Anterior cingulate cortex (tissue), 58 donors: ENCODE data around the gene CCDC12.
"Not testable (repeated sequence)": the region's sequence is repeated elsewhere in the genome, so short reads cannot be mapped to it uniquely, and the experiment has no call there.

Experiments used
- DNase-seq, 58 donors: peaks; one replicate each; lab custom pipeline; 2025; lab: John Stamatoyannopoulos, UW

The CCDC12 gene

DNA sequence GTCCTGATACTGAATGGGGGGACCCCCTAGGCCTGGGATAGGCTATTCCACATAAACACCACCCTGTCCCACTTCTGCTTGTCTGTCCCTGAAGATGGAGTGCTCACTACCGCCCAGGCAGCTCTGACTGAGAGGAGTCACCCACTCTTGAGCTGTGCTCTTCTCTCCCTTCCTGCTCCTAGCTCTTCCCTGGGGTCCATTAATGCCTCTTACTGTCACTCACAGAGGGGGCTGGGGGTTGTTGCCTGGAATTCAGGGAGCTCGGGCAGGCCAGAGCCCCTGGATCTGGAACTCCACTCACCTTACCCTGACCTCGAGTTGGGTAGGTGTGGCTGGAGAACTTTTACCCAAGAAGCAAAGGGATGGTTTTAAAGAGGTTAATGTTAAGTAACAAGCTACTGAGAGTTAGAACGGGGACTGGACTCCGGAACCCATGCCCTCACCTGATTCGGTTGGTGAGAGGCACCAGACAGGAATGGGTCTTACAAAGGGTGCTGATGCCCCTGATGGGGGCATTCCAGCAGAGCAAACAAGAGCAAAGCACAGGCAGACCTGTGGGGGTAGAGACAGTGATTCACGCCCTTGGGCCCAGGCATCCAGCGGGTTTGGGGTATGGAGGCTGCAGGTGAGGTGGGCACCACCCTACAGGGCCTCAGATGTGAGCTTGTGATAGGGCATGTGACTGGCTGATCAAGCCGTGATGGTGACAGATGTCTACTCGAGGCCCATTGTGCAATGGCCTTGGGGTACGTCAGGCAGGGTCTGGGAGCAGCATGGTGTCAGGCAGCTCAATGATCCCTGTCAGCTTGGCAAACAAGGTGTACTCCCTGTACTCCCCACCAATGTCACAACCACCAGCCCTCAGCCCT lies 8.3 kb upstream of the CCDC12 start:
- DNase-seq: no peak

DNA sequence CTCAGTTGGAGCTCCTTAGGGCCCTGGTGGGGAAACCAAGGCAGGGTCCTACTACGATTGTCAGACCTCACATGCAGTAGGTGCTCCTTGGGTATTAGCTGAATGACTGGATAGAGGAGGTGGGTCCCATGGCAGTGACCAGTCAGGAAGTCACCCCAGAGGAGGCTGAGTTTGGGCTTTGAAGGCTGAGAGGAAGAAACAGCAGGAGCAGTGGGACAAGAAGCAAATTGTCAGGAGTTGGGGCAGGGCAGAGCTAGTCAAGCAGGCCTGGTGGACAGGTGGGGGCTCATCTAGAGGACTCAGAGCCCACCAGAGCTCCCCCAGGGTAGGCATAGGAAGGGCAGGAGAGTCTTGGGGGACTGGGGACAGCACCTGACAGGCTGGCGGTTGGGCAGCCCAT lies 6.0 kb upstream of the CCDC12 start:
- DNase-seq: no peak

DNA sequence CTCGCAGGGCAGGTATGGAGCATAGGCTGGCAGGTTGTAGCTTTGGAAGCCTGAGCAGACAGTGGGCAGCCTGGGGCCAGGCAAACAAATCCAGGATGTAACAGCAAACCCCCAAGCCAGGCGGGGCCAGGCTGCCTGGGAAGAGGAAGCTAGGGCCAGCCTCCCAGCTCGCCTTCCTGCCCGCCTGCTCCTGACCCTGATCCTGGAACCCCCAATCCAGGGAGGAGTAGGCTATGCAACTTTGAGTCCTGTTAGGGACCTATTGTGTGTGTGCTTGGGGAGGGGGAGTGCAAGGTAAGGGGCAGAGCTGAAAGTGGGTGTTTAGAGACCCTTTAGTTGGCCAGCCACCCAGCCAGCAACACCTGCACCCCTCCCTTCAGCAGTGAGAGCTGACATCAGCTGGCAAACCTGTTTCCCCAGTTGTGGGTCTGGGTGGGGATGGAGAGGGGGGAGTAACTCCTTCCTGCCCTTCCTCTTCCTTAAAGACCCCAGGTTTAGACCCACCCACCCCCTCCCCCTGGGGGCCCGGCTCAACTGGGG lies 5.5 kb upstream of the CCDC12 start:
- DNase-seq: no peak

DNA sequence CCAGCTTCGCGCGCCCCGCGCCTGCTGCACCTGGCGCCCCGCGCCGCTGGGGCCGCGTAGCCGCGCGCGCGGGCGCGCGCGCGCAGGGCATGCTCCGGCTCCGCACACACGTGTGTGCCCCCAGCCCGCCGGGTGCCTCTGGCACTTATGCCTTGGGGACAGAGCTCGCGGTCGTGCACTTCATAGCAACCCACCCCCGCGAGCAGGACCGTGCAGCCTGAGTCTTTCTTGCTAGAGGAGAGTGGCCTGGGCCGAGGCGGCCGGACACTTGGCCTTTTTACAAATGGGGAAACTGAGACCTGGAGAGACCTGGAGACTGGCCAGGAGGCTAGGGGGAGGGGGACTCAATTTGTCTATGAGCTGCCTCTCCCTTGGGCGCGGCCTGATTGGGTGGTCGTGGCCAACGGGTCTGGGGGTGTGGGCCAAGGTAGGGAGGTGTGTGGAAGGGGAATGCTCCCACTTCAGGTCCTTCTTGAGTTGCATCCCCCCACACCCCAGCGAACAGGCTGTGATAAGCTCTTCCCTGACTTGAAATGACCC lies 3.5 kb upstream of the CCDC12 start:
- DNase-seq: no peak

DNA sequence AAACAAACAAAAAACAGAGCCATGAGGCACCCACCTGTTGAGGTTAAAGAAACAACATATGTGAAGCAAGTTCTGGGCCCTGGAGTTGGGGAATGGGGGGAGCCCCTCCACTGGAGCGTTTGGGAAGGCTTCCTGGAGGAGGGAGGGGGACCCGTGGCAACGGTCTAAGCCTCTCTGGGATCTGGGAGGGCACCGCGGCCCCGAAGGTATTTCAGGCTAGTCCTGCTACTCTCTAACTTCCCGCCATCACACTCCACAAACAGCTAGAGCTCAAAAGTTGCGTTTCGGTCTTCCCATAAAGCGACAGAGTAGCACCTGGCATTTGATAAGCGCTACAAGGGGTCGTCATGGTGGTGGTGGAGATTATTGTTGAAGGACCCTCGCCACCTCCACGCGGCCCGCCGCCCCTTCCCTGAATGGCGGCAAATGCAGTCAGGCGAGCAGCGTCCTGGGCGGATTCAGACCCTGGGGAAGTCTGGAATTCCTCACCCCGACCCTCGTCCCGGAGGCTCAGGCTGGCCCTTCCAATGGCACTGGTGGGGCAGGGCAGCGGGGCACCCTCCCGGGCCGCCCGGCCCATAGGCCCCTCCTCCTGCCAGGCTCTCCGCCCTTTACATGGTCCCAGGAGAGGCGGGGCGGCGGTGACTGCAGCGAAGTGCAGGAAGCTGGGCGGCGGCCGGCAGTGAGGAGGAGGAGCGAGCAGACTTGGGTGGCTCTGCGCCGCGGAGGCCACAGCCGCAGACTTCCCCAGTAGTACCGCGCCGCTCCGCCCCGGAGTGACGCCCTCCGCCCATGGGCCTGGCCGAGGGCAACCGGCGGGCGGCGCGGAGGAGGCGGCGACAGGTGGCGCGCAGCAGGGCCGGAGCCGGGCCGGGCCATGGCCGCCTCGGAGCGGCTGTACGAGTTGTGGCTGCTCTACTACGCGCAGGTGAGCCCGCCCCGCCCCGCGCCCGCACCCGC lies 2.7 kb upstream of the CCDC12 start, which contains the start of gene NBEAL2:
NBEAL2 (plus strand) TSS at position 682 of the 960 bp plus-strand sequence; CDS start at position 878, 196 bp downstream.
- peak in 54 of 58 donors; percentile 10 to 84 (median 66) for DNase-seq

DNA sequence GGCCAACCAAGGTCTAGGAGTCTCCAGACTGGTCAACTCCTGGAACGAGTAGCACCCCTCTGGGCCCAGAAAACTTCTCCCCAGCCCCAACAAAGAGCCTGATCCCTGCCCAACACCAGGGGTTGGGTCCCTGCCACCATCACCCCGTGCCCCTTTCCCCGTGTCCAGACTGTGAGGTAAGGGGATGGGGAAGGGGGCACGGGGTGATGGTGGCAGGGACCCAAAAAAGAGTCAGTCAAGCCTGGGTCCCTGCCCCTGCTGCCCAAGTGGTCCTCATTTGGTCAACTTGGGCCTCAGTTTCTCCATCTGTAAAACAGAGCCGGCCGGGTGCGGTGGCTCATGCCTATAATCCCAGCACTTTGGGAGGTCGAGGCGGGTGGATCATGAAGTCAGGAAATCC lies 1.8 kb upstream of the CCDC12 start:
- DNase-seq: no peak

DNA sequence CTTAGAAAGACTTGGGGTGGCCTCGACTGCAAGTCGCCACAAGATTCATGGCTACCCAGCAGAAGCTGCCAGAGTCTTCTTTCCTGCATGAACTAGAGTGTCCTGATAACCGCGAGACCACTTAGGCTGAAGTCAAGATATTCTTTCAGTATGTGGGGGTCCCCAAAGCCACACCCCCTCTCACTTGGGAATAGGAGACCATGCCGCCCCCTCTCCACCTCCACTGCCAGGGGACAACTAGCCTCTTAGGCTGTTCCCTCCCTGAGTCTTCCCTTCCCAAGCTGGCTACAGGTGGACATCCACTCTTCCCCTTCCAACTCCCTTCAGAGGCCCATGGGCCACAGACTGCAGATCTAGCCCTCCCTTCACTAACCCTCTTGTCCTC lies 1.3 kb upstream of the CCDC12 start:
- no peak for DNase-seq

DNA sequence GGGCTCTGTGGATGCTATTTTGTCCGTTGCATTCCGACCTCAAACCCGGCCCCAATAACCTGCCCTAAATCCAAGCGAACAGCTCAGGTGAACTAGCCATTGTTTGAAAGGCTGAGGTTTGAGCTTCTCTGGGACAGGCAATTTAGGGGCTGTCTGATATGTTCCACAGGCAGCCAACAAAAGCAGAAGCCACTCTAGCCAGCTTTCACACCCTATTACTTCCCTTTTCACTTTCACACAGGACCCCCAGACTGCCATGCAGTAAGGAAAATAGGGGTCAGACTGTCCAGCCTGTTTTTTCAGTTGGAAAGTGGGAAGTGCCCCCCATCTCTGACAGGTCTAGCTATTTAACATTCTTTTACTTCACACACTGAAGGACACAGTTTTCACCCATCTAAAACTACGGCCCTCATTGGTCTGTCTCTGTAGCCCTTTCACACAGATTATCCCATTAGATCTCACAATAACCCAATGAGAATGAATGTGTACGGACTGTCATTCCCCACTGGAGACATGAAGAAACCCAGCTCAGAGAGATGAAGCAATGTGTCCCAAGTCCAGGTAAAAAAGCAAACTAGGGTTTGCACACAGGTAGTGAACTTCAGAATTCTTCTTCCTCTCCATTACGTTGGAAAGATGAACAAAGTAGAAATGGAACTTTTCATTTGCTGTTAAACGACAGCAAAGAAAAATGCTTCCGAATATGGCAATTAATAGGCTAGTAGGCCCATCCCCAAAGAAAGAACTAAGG lies 1.9 kb downstream of the CCDC12 start:
- DNase-seq: no peak

DNA sequence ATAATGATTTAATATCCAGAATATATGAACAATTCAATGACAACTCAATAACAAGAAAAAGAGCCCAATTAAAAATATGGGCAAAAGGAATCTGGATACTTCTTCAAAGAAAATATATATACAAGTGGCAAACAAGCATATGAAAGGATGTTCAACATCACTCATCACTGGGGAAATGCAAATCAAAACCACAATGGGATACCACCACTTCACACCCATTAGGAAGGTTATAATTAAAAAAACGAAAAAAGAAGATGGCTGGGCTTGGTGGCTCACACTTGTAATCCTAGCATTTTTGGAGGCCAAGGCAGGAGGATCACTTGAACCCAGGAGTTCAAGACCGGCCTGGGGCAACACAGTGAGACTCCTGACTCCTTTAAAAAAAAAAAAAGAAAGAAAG lies 4.1 kb downstream of the CCDC12 start:
- no peak for DNase-seq

DNA sequence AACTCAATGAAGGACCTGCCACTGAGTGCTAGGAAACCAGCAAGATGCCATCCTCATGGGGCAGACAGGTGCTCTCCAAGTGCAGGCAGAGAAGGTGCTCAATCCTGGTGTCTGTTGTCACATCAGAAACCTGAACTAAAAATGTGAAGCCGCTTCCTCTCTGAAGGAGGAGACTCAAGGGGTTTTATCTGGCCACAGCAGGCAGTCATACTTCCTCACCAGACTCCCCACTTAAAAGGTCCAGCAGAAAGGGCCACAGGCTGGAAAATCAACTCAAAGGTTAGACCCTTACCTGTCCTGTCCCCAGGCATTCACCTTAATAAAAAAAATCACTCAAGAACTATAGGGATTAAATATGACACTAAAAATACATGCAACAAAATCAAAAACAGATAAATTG lies 4.8 kb downstream of the CCDC12 start:
- no peak for DNase-seq

DNA sequence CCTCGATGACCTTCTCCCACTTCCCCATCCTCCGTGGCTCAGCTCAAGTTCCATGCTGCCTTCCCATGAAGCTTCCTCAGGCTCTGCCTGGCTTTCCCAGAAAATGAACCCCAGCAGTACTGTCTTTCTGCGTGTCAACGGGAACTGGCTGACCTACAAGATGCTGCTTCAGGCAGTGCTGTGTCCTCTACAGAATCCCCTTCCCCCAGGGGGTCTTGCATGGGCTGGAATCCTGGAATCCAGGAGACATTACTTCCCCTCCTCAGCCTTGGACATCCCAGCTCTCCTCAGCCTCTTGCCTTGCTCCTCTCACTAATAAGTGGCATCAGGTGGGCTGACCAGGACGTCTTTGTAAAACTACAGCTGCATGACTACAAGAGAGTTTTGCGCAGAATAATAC lies 5.4 kb downstream of the CCDC12 start:
- DNase-seq: no peak

DNA sequence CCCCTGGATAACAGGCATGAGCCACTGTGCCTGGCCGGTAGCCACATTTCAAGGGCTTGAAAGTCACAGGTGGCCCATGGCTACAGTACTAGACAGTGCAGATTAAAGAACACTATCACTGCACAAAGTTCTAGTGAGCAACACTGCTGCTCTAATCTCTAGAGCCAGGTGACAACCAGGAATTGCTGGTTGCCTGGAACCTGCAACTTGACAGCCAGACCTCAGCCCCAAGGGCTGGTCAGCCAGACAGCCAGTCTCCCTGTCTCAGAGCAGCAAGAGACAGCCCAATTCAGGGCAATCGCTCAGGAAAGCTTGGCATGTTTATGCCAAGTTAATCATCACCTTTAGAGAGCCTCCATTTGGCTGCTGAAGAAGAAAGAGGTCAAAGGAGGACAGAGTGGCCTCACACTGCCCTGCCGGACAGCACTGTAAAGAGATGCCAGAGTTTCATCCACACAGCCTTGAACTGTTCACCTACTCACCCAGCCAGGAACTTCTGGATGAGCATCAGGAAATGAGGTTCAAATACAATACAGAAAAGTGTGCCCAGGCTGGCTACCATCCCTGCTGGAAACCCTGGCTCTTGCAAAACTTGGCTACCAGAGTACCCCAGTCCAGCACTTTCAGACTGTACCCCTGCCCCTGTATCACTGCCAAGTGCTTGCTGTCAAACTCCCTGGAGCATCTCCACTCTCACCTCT lies 6.0 kb downstream of the CCDC12 start:
- peak in 3 of 58 donors; percentile 18 to 41 (median 21) for DNase-seq

DNA sequence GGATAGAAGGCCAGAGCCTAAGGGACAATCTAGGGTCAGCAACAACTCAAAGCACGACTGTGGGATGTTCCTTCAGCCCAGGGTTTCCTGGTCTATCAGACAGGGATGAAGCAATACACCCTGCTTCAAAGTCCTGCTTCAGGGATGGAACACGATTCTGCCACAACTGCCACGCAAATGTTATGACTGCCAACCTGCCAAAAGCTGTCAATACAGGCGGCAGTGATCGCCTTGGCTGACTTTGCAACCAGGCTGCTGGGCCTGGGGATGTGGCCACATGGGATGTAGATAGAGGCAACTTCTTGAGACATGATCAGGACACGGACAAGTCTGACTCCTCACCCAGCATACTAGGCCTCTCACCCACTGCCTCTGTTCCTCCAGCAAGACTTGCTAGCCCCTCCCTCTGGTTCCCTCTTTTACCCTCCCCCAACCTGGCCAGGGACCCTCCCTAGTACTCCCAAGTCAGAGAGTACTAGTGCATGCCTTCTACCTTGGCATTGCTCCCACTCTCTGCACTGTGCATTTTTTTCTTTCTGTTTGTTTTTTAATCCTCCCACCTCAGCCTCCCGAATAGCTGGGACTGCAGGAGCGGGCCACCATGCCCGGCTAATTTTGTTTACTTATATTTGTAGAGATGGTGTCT lies 7.6 kb downstream of the CCDC12 start:
- DNase-seq: no peak

DNA sequence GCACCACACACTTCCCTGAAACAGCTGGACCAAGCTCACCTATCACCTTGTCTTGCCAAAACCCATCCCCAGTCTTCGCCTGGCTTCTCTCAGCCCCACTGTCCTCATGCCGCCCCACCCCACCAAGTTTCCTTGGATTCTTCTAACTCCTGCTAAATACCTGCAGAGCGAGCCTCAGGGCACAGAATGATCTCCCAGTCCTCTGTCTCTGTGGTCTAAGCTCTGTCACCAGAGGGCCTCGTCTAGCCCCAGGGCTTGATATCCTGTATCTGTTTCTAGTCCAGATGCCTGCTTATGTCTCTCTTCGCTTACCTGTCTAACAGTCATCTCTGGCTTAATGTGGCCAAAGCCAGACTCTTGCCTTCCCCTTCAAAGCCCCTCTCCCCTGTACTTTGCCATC lies 9.7 kb downstream of the CCDC12 start:
- no peak for DNase-seq

DNA sequence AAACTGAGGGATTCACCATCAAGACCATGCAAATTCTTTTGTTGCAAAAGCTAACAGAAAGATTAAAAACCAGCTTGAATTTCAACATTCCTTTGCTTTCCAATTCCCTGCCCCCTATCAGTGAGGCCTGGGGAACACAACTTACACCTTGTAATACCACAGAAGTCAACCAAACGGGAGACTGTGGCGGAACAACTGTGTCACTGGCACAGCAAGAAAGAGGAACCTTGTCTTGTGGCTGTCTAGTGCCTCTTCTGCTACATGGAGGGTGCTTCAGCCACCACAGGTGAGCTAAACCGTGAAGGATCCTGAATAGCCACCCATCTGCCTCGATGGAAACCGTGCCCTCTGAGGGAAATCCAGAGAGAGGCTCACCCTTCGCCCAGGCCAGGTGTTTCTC lies 11.4 kb downstream of the CCDC12 start:
- DNase-seq: no peak

DNA sequence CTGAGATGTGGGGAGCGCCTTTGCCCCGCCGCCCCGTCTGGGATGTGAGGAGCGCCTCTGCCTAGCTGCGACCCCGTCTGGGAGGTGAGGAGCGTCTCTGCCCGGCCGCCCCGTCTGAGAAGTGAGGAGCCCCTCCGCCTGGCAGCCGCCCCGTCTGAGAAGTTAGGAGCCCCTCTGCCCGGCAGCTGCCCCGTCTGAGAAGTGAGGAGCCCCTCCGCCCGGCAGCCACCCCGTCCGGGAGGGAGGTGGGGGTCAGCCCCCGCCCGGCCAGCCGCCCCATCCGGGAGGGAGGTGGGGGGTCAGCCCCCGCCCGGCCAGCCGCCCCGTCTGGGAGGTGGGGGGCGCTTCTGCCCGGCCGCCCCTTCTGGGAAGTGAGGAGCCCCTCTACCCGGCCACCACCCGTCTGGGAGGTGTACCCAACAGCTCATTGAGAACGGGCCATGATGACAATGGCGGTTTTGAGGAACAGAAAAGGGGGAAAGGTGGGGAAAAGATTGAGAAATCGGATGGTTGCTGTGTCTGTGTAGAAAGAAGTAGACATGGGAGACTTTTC lies 12.4 kb downstream of the CCDC12 start:
- not testable (repeated sequence) for DNase-seq

DNA sequence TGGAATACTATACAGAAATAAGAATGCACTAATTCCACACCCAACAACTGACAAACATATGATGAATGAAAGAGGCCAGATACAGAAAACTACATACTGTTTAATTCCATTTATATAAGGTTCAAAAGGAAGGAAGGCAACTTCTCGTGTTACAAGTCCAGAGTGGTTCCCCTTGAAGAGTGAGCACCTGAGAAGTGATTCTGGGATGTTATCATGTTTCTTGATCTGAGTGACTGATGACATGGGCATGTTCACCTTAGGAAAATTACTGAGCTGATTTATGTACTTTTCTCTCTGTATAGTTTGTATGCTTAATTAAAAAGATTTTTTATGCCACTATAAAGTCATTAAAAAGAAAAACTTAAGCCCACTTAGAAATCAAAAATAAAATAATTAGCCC lies 13.6 kb downstream of the CCDC12 start:
- DNase-seq: no peak

DNA sequence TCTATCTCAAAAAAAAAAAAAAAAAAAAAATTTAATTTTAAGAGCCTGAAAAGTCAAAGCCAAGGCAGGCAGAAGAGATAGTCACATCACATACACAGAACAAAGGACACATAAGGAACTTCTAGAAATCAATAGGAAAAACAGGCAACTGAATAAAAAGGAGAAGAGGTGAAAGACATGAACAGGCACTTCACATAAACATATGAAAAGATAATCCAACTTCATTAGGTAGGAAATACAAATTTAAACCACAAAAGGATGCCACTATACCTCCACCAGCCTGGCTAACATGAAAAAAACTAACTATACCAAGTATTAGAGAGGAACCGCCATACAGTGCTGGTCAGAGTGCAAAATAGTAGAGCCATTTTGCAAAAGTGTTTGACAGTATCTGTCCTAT lies 14.1 kb downstream of the CCDC12 start:
- DNase-seq: no peak

DNA sequence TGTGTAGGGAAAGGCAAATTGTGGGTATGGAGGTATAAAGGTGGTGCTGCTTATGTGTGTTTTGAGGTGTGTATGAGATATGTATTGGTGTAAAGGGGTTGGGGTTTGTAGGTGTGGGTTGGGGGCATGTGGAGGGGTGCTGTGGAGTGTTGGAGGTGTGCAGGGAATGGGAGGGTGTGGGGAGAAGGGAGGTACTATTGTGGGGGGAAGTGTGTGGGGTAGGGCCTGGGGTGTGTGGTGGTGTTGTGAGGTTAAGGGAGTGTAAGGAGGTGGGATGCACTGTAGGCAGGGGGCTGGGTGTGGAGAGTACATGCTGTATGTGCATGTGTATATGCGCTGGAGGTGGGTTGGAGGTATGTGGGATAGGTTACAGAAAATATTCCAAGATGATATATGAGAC lies 15.7 kb downstream of the CCDC12 start:
- no peak for DNase-seq
